H1 (cell line): ENCODE data around the gene PGM1. TPM values are rescaled to one million over a fixed set of nuclear protein-coding genes. Genes with fewer than 3 reads are reported as not detected.

Source experiments
- CHD1 ChIP-seq: IDR thresholded peaks from 2 replicates; pipeline ENCODE4 v1.6.1; 2012; ENCODE audit warnings: low read depth, low read length, improper control_type of control experiment
- CHD7 ChIP-seq: fragments of 300-600 bp; sonication (generic); IDR thresholded peaks from 2 replicates; pipeline ENCODE4 v1.7.1; 2012; ENCODE audit warnings: low read length, moderate library complexity, mild to moderate bottlenecking, inconsistent platforms; ENCODE audit not compliant: insufficient replicate concordance
- CTBP2 ChIP-seq: IDR thresholded peaks from 2 replicates; pipeline ENCODE4 v1.7.0; 2011; ENCODE audit warnings: borderline replicate concordance, mild to moderate bottlenecking, moderate library complexity, mixed read lengths, low read length; ENCODE audit not compliant: insufficient read depth, insufficient read length
- GABPA ChIP-seq: IDR thresholded peaks from 2 replicates; pipeline ENCODE4 v1.6.1; 2011; ENCODE audit warnings: mild to moderate bottlenecking, low read length, moderate library complexity, borderline replicate concordance; ENCODE audit not compliant: insufficient read depth
- HDAC2 ChIP-seq, 2 experiments: fragments of 300-600 bp in 1 of 2; sonication (generic) in 1 of 2; IDR thresholded peaks; 2 replicates each; pipeline ENCODE4 v1.6.1; 2011 to 2012; ENCODE audit warnings: low read depth in 2 of 2, low read length in 2 of 2, mild to moderate bottlenecking in 2 of 2, moderate library complexity in 2 of 2, borderline replicate concordance in 1 of 2, inconsistent platforms in 1 of 2
- NRF1 ChIP-seq: IDR thresholded peaks from 2 replicates; pipeline ENCODE4 v1.6.1; 2011; ENCODE audit warnings: mild to moderate bottlenecking, low read depth, low read length, improper control_type of control experiment
- POU5F1 ChIP-seq: IDR thresholded peaks from 2 replicates; pipeline ENCODE4 v1.6.1; 2011; ENCODE audit warnings: low read depth, mild to moderate bottlenecking, low read length, moderate library complexity
- SAP30 ChIP-seq: fragments of 300-600 bp; sonication (generic); IDR thresholded peaks from 2 replicates; pipeline ENCODE4 v1.7.1; 2012; ENCODE audit warnings: low read length, moderate library complexity, mild to moderate bottlenecking, inconsistent platforms; ENCODE audit not compliant: insufficient read depth, insufficient replicate concordance
- SIN3A ChIP-seq, 2 experiments: IDR thresholded peaks in 1 of 2; conservative IDR thresholded peaks in 1 of 2; 2 replicates each; pipeline ENCODE4 v1.6.1; 2011 to 2012; ENCODE audit warnings: low read length in 2 of 2, improper control_type of control experiment in 1 of 2, low read depth in 1 of 2, mild to moderate bottlenecking in 1 of 2
- ZNF274 ChIP-seq: IDR thresholded peaks from 2 replicates; pipeline ENCODE4 v1.7.0; 2012; ENCODE audit warnings: low read length, borderline replicate concordance; ENCODE audit errors: extremely low read depth
- polyA plus RNA-seq, 7 experiments: library from polyadenylated mRNA; depleted of rRNA in 3 of 7; stranded (reverse) in 5 of 7; unstranded in 2 of 7; fragments of >200 nt in 5 of 7; fragments of 200-250 nt in 2 of 7; gene quantifications; 1 replicate in 5 of 7; 2 replicates in 1 of 7; 4 replicates in 1 of 7; pipeline versions ENCODE4 v1.2.1 to v1.2.3, GENCODE V29; 2011 to 2013; ENCODE audit warnings: missing spikeins in 2 of 7, mixed read lengths in 2 of 7
- total RNA-seq: library from RNA; stranded (reverse); fragmentation: NEBNext Ultra II Directional; extraction: Animal tissue kit (Norgen Biotek cat#: 25700); gene quantifications from 2 replicates; pipeline ENCODE4 v1.2.1, GENCODE V29; 2021

Gene PGM1
- total and polyA plus RNA-seq, 2 of the 8 experiments (the other 6 are each of a cell fraction or from before 2014, with no cell fraction given) = 33.0 to 65.4 TPM

DNA sequence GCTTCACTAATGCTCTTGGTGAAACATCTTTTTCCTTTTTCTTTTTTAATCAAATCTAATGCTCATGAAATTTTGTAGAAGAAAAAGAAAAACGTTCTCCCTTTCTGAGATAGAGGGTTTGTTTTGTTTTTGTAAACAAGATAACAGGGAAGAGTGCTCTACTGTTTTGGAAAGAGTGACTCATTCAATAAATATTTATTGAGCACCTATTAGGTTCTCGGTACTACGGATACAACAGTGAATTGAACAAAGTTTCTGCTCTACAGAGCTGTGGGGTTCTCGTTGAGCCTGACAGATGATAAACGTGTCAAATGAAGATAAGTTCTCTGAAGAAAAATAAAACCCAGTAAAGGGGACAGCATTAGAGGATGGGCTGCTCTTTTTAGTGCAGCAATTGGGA, 7.0 kb downstream of the PGM1 start (continued):
- TF ChIP-seq CHD7 (no peak), NRF1 (no peak), GABPA (no peak), HDAC2 (IDR thresholded peaks at IDR 0.05; ENCODE audit: borderline replicate concordance in 1 of 2, low read depth in 2 of 2, low read length in 2 of 2) (no peak), SIN3A (conservative IDR thresholded peaks at IDR 0.05 in 1 of 2, IDR thresholded peaks at IDR 0.05 in 1 of 2; ENCODE audit: low read depth in 1 of 2, low read length in 2 of 2) (no peak), CTBP2 (no peak), SAP30 (no peak), CHD1 (no peak), POU5F1 (no peak), ZNF274 (no peak)
